ENCODE results near the gene DIRAS3.
"Not testable (repeated sequence)": the region's sequence is repeated elsewhere in the genome, so short reads cannot be mapped to it uniquely, and the experiment has no call there.

DIRAS3 gene, protein sequence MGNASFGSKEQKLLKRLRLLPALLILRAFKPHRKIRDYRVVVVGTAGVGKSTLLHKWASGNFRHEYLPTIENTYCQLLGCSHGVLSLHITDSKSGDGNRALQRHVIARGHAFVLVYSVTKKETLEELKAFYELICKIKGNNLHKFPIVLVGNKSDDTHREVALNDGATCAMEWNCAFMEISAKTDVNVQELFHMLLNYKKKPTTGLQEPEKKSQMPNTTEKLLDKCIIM

DNA sequence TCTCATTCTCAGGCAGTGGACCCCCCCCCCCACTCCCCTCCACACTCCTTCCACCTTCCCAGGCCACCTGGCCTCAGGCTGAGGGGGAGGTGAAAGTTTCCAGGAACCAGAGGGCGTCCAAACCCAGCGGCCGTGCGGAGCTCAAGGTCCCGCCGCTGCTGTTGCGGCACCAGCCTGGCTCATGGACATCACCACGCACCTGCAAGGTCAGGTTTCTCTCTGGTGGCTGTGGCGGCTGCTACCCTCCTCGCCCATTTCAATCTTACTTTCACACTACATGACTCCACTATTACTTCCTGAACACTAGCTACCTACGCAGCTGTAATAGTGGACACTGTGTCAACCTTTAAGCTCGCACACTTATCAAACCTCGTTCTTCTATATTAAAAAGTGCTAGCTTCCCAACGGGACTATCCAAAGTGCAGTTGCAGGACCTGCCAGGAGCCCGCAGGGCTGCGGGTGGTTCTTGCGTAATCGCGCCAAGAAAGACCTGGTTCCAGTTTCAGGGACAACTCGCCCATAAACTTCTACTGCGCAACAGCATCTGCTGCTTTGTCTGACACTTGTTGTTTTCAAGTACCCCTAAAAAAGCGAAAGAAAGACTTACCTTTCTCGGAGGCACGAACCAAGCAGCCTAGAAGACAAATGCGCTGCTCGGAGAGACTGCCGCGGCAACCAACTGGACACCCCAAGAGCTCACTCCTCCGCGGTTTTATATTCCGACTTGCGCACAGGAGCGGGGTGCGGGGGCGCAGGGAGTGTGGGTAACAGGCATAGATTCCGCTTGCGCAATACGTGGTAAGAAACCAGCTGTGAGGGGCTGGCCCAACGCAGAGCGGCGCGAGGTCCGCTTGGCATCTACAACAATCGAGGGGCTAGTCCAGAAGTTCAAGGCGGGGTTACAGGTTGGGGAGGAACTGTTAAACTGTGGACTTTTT, at the start of gene DIRAS3:
TSS of gene DIRAS3 (minus strand) at position 687 of the 938 bp plus-strand sequence. CDS start 3,330 bp downstream, outside the sequence.
- no peak for DNase-seq

DNA sequence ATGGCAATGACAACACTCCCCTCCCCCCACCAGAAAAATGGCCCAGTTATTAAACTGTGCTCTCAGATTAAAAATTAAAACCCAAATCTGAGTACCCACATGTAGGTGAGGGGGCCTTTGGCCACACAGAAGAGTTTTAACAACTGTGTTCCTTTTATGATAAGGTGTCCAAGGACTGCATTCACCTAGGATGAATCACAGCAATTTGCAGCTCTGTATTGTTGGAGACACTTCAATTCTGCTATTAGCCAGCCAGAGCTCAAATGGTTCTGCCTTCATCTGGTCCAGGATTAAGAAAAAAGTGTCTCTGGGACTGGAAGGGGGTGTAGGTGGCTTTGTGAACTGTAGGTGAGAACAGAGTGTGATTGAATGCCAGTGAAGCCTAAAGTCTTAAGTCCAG, 43.3 kb upstream of the DIRAS3 start:
- no peak for DNase-seq

DNA sequence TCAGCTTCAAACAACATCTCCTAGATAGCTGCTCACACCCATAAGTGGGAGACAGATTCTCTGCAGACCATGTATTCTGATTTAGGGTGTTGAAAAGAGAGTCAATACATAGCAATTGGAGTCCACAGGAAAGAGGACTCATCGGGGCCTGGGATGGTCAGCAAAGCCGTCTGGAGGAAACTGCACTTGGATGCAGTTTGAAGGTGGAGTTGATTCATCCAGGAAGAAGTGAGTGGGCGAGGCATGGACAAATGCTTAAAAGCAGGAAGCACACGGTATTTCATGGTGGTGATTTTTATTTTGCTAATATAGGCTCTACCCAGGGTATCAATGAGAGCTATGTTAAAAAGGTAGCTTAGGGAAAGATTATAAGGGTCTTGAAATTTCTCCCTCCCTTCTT, 36.8 kb upstream of the DIRAS3 start:
- no peak for DNase-seq

GRCh38 chr1:68085752-68086151, 35.3 kb upstream of the DIRAS3 start:
- no peak for DNase-seq

DNA sequence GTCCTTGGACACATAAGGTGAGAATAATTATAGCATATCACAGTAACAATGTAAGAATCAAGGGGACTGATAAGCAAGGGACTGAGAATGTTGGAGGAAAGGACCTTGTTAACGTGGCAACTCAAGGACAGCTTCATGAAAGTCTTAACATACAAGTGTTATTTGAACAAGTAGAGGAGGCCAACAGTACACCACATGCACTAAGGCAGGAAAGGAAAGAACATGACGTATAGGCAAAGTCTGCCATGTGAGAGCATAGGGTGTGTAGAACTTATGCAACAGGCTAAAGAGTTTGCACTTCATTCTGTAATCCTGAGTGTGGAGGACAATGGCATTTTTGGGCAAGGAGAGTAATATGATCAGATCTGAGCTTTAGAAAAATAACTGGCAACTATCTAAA, 33.3 kb upstream of the DIRAS3 start:
- no peak for DNase-seq

GRCh38 chr1:68081775-68082283, 31.4 kb upstream of the DIRAS3 start:
- no peak for DNase-seq

- DNase-seq, result no peak
Measured at GRCh38 chr1:68078647-68079046, 28.2 kb upstream of the DIRAS3 start.

GRCh38 chr1:68074472-68074871, 24.0 kb upstream of the DIRAS3 start:
- DNase-seq, result no peak

- no peak for DNase-seq
Measured at GRCh38 chr1:68065766-68066165, 15.3 kb upstream of the DIRAS3 start.

DNA sequence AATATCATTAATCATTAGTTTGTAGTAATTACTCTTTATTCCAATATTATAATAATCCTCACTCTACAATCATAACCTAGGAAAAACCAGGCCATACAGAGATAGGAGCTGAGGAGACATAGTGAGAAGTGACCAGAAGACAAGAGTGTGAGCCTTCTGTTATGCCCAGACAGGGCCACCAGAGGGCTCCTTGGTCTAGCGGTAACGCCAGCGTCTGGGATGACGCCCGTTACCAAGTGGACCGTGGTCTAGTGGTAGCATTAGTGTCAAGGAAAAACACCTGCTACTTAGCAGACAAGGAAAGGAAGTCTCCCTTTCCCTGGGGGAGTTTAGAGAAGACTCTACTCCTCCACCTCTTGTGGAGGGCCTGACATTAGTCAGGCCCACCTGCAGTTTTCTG, 7.6 kb upstream of the DIRAS3 start:
- not testable (repeated sequence) for DNase-seq

DNA sequence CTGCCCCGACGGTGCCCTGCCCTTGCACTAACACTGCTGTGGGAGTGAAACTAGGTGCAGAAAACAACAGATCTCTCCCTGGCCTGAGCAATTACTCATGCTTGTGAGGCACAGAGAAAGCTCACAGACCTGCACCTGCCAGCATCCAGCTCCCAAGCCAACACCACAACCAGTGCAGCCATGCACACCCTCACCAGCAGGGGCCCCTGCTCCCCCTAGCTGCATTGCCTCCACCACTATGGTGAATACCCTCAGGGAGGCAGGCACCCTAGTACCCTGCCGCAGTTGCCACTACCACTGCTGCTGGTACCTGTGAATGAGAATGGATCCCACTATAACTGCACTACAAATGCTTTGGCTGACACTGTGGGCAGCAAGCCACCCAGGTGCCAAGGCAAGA, 7.1 kb upstream of the DIRAS3 start:
- no peak for DNase-seq

DNA sequence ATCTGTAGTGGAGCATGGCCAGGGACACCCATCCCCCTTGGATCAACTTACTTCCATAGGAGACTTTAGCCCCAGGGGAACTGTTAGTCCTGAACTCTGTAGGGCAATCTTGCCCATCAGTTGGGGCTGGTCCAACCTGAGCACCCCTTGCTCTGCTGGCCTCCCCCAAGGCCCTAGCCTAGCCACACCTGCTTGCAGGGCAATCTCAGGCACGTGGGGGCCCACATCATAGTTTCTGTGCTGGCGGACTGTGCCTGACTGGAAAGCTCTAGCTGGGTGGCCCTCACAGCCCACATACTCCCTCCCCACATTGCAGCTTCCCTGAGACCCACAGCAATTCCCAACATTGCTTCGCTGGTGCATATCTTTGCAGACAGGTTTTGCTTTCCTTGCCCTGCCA, 6.6 kb upstream of the DIRAS3 start:
- no peak for DNase-seq

GRCh38 chr1:68051475-68051874, 1.0 kb upstream of the DIRAS3 start:
- no peak for DNase-seq

- no peak for DNase-seq
Measured at GRCh38 chr1:68047659-68048026, 2.8 kb downstream of the DIRAS3 start.

- DNase-seq, result no peak
Measured at GRCh38 chr1:68046885-68047658, 3.4 kb downstream of the DIRAS3 start.

GRCh38 chr1:68046423-68046822, 4.0 kb downstream of the DIRAS3 start:
- no peak for DNase-seq

DNA sequence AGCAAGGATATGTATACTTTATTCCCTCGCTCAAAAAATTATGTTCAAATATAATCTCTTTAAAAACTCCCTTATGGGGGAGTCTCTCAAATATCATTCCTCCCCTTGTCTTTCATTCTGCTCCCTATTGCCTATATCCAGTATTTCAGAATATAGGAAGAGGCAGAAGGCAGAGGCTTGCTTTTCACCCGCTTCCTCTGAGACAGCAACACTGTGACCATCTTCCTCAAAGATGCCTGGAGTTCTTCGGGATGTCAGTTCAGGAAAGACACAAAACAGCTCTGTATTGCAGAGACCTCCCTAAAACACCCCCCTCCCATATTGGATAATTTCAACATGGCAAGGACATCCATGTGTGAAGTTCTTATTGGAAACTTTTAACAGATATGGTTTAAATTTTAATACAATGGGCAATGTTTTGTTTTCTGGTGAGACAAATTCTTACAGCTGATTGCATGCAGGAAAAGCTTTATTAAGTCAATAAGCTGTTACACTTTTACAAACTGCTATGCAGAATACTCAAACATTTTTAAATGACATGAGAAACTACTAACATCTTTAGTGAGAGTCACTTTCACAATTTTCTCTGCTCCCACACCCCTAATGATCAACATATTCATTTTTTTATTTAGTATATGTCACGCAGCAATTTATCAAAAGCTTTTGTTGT, 4.8 kb downstream of the DIRAS3 start:
- no peak for DNase-seq

- DNase-seq, result no peak
Measured at GRCh38 chr1:68043443-68044090, 6.9 kb downstream of the DIRAS3 start.

GRCh38 chr1:68036946-68037345, 13.5 kb downstream of the DIRAS3 start:
- no peak for DNase-seq

- DNase-seq, result no peak
Measured at GRCh38 chr1:68029444-68029843, 21.0 kb downstream of the DIRAS3 start.

GRCh38 chr1:68028566-68028965, 21.9 kb downstream of the DIRAS3 start:
- no peak for DNase-seq

Measured in midbrain (tissue), 1 donor.